MM.1S (cell line): ENCODE data around the gene GK2.

Experiments
- DNase-seq: peaks from one replicate; pipeline ENCODE4 v3.0.0-alpha.2; 2015
- H2AFZ ChIP-seq: fragments of 300-600 bp; sonication (generic); 2 replicates; pipeline ENCODE4 v1.6.0; 2016; ENCODE audit warnings: antibody characterized with exemption, low read length
- H3F3A ChIP-seq: fragments of 300-600 bp; sonication (generic); 2 replicates; pipeline ENCODE4 v1.6.1; 2016; ENCODE audit warnings: mild to moderate bottlenecking, antibody characterized with exemption, low read length, moderate library complexity, mixed read lengths; ENCODE audit not compliant: insufficient read depth
- H3K27ac ChIP-seq: fragments of 300-600 bp; sonication (generic); 2 replicates; pipeline ENCODE4 v1.5.1; 2016; ENCODE audit warnings: mild to moderate bottlenecking, low read length
- H3K27me3 ChIP-seq: fragments of 300-600 bp; sonication (generic); replicated peaks from 2 replicates; pipeline ENCODE4 v1.6.0; 2016; ENCODE audit warnings: low read length; ENCODE audit not compliant: insufficient read depth
- H3K36me3 ChIP-seq: fragments of 300-600 bp; sonication (generic); replicated peaks from 2 replicates; pipeline ENCODE4 v1.6.1; 2016; ENCODE audit warnings: mild to moderate bottlenecking, low read length, mixed read lengths; ENCODE audit not compliant: insufficient read depth
- H3K4me1 ChIP-seq: fragments of 300-600 bp; sonication (generic); 2 replicates; pipeline ENCODE4 v1.6.1; 2016; ENCODE audit warnings: low read length, mixed read lengths
- H3K4me2 ChIP-seq: fragments of 300-600 bp; sonication (generic); 2 replicates; pipeline ENCODE4 v1.6.0; 2016; ENCODE audit warnings: low read depth, low read length
- H3K4me3 ChIP-seq: fragments of 300-600 bp; sonication (generic); 2 replicates; pipeline ENCODE4 v1.5.1; 2016; ENCODE audit warnings: low read length, mixed read lengths
- H3K79me2 ChIP-seq: fragments of 300-600 bp; sonication (generic); 2 replicates; pipeline ENCODE4 v1.6.1; 2016; ENCODE audit warnings: mixed run types, low read length, mixed read lengths
- H3K9ac ChIP-seq: fragments of 300-600 bp; sonication (generic); 2 replicates; pipeline ENCODE4 v1.6.1; 2016; ENCODE audit warnings: low read length, mixed read lengths
- H3K9me2 ChIP-seq: fragments of 300-600 bp; sonication (generic); replicated peaks from 2 replicates; pipeline ENCODE4 v1.6.1; 2016; ENCODE audit warnings: mild to moderate bottlenecking, low read length, mixed read lengths; ENCODE audit not compliant: insufficient read depth
- H3K9me3 ChIP-seq: fragments of 300-600 bp; sonication (generic); replicated peaks from 2 replicates; pipeline ENCODE4 v1.6.1; 2016; ENCODE audit warnings: mild to moderate bottlenecking, low read length, mixed read lengths; ENCODE audit not compliant: insufficient read depth
- H4K20me1 ChIP-seq: fragments of 300-600 bp; sonication (generic); 2 replicates; pipeline ENCODE4 v1.6.1; 2016; ENCODE audit warnings: mild to moderate bottlenecking, low read length, moderate library complexity, mixed read lengths; ENCODE audit not compliant: insufficient read depth
- EZH2 ChIP-seq: fragments of 300-600 bp; sonication (generic); optimal IDR thresholded peaks from 2 replicates; pipeline ENCODE3; 2017; ENCODE audit warnings: low read depth, mild to moderate bottlenecking, antibody characterized with exemption, low read length, mixed read lengths
- EZH2phosphoT487 ChIP-seq: fragments of 300-600 bp; sonication (generic); IDR thresholded peaks from 2 replicates; pipeline ENCODE4 v1.6.1; 2018; ENCODE audit warnings: antibody characterized with exemption, low read length
- TF ChIP-seq, protein P1 (sequence below): fragments of 300-600 bp; sonication (generic); IDR thresholded peaks from 2 replicates; pipeline ENCODE4 v1.5.1; 2016; ENCODE audit warnings: antibody characterized with exemption, low read length, mixed read lengths

GK2 gene

DNA sequence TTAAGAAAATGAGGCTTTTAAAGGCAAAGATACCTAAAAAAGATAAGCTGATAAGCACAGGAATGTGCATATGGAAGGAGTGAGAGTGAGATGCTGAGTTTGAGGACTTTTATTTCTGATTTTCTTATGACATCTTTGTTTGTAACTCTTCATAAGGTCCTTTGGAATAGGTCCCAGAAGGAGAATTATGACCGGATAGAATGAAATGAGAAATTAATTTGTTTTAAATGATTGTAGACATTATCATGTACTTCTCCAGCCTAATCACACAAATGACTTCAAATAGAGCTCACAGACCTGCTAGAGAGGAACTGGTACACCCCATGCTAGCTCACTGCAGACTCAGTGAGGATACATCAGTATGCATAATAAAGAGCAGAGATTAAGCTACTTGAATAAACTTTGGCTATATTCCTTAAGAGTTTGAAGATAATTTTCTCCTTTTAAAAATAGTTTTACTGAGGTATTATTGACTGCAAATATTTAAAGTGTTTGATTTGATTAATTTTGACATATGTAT lies 5.6 kb downstream of the GK2 start:
- H3F3A ChIP-seq = no peaks in the 10 kb centered on the region
- H3K4me1 ChIP-seq = peaks cover 5% of the 10 kb centered on the region; the same call in 1 of the 2 replicates
- no peak overlapping the region for H2AFZ ChIP-seq
- TF ChIP-seq EZH2 = no peak
- no peak for TF ChIP-seq EZH2phosphoT487
- TF ChIP-seq, protein P1, sequence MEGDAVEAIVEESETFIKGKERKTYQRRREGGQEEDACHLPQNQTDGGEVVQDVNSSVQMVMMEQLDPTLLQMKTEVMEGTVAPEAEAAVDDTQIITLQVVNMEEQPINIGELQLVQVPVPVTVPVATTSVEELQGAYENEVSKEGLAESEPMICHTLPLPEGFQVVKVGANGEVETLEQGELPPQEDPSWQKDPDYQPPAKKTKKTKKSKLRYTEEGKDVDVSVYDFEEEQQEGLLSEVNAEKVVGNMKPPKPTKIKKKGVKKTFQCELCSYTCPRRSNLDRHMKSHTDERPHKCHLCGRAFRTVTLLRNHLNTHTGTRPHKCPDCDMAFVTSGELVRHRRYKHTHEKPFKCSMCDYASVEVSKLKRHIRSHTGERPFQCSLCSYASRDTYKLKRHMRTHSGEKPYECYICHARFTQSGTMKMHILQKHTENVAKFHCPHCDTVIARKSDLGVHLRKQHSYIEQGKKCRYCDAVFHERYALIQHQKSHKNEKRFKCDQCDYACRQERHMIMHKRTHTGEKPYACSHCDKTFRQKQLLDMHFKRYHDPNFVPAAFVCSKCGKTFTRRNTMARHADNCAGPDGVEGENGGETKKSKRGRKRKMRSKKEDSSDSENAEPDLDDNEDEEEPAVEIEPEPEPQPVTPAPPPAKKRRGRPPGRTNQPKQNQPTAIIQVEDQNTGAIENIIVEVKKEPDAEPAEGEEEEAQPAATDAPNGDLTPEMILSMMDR = no peak
- H3K79me2 ChIP-seq = no peaks in the 10 kb centered on the region
- H3K9me3 ChIP-seq = no peaks in the 10 kb centered on the region
- H3K9me2 ChIP-seq = no peaks in the 10 kb centered on the region
- H3K27me3 ChIP-seq = no peaks in the 10 kb centered on the region
- no peak overlapping the region for H3K4me3 ChIP-seq
- no peak overlapping the region for H3K9ac ChIP-seq
- no peak overlapping the region for H3K27ac ChIP-seq
- DNase-seq = no peak
- no peak overlapping the region for H3K4me2 ChIP-seq
- H3K36me3 ChIP-seq = no peaks in the 10 kb centered on the region
- no peaks in the 10 kb centered on the region for H4K20me1 ChIP-seq

DNA sequence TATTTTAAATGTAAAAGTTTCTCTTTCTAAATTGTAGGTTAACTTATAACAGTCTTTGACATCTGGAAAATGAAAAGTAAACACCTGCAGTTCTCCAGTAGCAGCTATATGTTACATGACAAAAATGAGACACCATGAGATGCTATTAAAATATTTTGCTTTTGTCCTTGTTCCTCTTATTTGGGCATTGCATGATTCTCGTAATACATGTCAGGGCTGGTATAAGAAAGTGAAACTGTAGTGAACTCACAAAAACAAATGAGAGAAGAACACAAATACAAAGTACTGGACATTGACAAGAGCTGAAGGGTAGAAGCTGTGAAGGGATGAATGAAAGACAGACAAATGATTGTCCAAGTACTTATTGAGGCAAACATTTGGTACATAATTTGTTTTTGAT lies 9.0 kb downstream of the GK2 start:
- Histone ChIP-seq H3K36me3 (no peaks in the 10 kb centered on the region), H4K20me1 (no peaks in the 10 kb centered on the region), H3K79me2 (no peaks in the 10 kb centered on the region), H3K27ac (no peak overlapping the region), H3K4me2 (peak overlapping the region; percentile 46), H3K4me1 (peaks cover 5% of the 10 kb centered on the region; the same call in 1 of the 2 replicates), H2AFZ (peak overlapping the region; percentile 46), H3K9ac (no peak overlapping the region), H3F3A (no peaks in the 10 kb centered on the region), H3K27me3 (no peaks in the 10 kb centered on the region), H3K4me3 (no peak overlapping the region), H3K9me2 (no peaks in the 10 kb centered on the region), H3K9me3 (no peaks in the 10 kb centered on the region)
- TF ChIP-seq EZH2phosphoT487 (no peak), EZH2 (no peak)
- TF ChIP-seq, protein P1 = no peak
- DNase-seq = peak; percentile 19

DNA sequence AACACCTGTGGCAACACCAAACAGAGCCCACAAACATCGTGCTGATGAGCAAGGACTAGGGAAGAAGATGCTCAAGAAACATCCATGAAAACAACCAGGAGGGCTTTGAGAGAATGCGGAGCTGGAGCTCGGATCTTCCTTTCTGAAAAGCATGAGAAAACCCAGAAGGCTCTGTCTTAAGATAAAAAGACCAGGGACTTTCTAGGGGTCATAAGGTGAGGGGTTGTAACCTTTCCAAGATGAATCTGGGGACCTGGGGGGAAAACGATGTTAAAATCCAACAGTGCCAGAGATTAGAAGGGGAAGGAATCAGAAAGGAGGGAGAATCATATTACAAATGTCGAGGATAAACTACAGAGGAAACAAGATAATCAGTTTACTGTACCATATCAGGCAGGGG lies 10.1 kb downstream of the GK2 start:
- DNase-seq = no peak

More for the DNA sequence above, 10.1 kb downstream of the GK2 start:
- no peaks in the 10 kb centered on the region for H3K36me3 ChIP-seq
- no peak overlapping the region for H3K9ac ChIP-seq
- H2AFZ ChIP-seq = no peak overlapping the region
- H3K4me3 ChIP-seq = no peak overlapping the region
- no peaks in the 10 kb centered on the region for H3K9me3 ChIP-seq
- TF ChIP-seq EZH2phosphoT487 (no peak), EZH2 (no peak)
- TF ChIP-seq, protein P1 = no peak
- H3K27me3 ChIP-seq = no peaks in the 10 kb centered on the region
- no peaks in the 10 kb centered on the region for H3K79me2 ChIP-seq
- no peak overlapping the region for H3K4me2 ChIP-seq
- no peaks in the 10 kb centered on the region for H3F3A ChIP-seq
- H3K9me2 ChIP-seq = no peaks in the 10 kb centered on the region
- H3K4me1 ChIP-seq = peaks cover 5% of the 10 kb centered on the region; the same call in 1 of the 2 replicates
- no peaks in the 10 kb centered on the region for H4K20me1 ChIP-seq
- H3K27ac ChIP-seq = no peak overlapping the region
